H1 (cell line): Measurements from ENCODE around the gene OTOP1.

Experiments used
- BRCA1 ChIP-seq: IDR thresholded peaks from 2 replicates; pipeline ENCODE4 v1.6.1; 2012; ENCODE audit warnings: low read depth, low read length, improper control_type of control experiment
- EP300 ChIP-seq, 2 experiments: IDR thresholded peaks; 1 replicate in 1 of 2; 2 replicates in 1 of 2; pipeline ENCODE4 v1.6.1; 2011 to 2012; ENCODE audit warnings: low read depth in 2 of 2, low read length in 2 of 2, mild to moderate bottlenecking in 2 of 2, borderline replicate concordance in 1 of 2, inconsistent platforms in 1 of 2, moderate library complexity in 1 of 2
- POLR2A ChIP-seq, 2 experiments: IDR thresholded peaks; 1 replicate in 1 of 2; 2 replicates in 1 of 2; pipeline ENCODE4 v1.6.1; 2011; ENCODE audit warnings: low read depth in 2 of 2, low read length in 2 of 2, mild to moderate bottlenecking in 2 of 2; ENCODE audit errors: control extremely low read depth in 1 of 2
- POLR2AphosphoS5 ChIP-seq: IDR thresholded peaks from 2 replicates; pipeline ENCODE4 v1.6.1; 2011; ENCODE audit warnings: low read depth, low read length
- SIN3A ChIP-seq, 2 experiments: IDR thresholded peaks in 1 of 2; conservative IDR thresholded peaks in 1 of 2; 2 replicates each; pipeline ENCODE4 v1.6.1; 2011 to 2012; ENCODE audit warnings: low read length in 2 of 2, improper control_type of control experiment in 1 of 2, low read depth in 1 of 2, mild to moderate bottlenecking in 1 of 2
- TAF1 ChIP-seq: IDR thresholded peaks from 2 replicates; pipeline ENCODE4 v1.6.1; 2011; ENCODE audit warnings: mild to moderate bottlenecking, low read depth, low read length
- TF ChIP-seq, protein P1 (sequence below), 3 experiments: IDR thresholded peaks; 1 replicate in 2 of 3; 2 replicates in 1 of 3; pipeline versions ENCODE4 v1.5.1 to v1.6.1; 2011; ENCODE audit warnings: low read length in 3 of 3, mild to moderate bottlenecking in 3 of 3, inconsistent platforms in 2 of 3, low read depth in 1 of 3, moderate library complexity in 1 of 3; ENCODE audit not compliant: insufficient read depth in 1 of 3; ENCODE audit errors: control extremely low read depth in 1 of 3

DNA sequence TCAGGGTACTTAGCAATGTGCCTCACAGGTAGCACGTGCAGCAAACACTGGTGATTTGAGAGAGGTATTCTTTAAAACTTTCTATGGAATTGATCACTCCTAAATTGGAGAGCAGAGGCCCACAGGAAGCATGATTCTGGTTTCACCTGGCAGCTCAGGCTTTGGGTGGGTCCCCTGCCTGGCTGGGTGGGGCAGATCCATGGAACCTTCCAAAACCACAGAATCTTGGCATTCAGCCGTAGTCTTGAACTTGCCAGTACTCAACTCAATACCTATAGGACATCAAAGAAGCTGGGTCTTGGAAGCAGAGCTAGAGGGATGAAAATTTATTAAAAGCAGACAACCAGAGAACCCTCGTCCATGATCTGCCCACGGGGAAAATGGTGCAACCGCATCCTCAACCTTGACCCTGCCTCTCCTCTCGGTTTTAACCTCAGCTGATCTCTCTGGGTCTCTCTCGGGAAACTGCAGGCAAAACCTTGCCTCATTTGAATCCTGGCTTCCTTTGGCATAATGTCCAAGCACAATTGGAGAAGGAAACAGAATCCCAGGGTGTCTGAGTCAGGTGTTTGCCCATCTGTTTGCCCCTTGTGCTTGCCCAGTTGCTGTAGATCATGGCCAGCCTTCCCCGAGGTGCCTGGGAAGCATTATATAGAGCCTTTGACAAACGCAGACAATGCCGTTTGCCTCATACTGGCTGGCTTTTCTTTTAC is 22.9 kb downstream of the OTOP1 start:
- TF ChIP-seq, protein P1, sequence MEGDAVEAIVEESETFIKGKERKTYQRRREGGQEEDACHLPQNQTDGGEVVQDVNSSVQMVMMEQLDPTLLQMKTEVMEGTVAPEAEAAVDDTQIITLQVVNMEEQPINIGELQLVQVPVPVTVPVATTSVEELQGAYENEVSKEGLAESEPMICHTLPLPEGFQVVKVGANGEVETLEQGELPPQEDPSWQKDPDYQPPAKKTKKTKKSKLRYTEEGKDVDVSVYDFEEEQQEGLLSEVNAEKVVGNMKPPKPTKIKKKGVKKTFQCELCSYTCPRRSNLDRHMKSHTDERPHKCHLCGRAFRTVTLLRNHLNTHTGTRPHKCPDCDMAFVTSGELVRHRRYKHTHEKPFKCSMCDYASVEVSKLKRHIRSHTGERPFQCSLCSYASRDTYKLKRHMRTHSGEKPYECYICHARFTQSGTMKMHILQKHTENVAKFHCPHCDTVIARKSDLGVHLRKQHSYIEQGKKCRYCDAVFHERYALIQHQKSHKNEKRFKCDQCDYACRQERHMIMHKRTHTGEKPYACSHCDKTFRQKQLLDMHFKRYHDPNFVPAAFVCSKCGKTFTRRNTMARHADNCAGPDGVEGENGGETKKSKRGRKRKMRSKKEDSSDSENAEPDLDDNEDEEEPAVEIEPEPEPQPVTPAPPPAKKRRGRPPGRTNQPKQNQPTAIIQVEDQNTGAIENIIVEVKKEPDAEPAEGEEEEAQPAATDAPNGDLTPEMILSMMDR (IDR thresholded peaks at IDR 0.05; ENCODE audit: control extremely low read depth in 1 of 3, insufficient read depth in 1 of 3, low read depth in 1 of 3, low read length in 3 of 3) = no peak
- TF ChIP-seq TAF1 (no peak), POLR2A (IDR thresholded peaks at IDR 0.05; ENCODE audit: control extremely low read depth in 1 of 2, low read depth in 2 of 2, low read length in 2 of 2) (no peak), POLR2AphosphoS5 (no peak), BRCA1 (no peak), EP300 (IDR thresholded peaks at IDR 0.05; ENCODE audit: borderline replicate concordance in 1 of 2, low read depth in 2 of 2, low read length in 2 of 2) (no peak), SIN3A (conservative IDR thresholded peaks at IDR 0.05 in 1 of 2, IDR thresholded peaks at IDR 0.05 in 1 of 2; ENCODE audit: low read depth in 1 of 2, low read length in 2 of 2) (no peak)
